Ishikawa (cell line): ENCODE results near the gene HDLBP.

Source experiments
- CEBPB ChIP-seq: IDR thresholded peaks from 2 replicates; pipeline ENCODE4 v1.6.1; 2012
- CREB1 ChIP-seq: IDR thresholded peaks from 2 replicates; pipeline ENCODE4 v1.6.1; 2012; ENCODE audit warnings: low read depth
- EGR1 ChIP-seq: IDR thresholded peaks from 2 replicates; pipeline ENCODE4 v1.6.1; 2012
- EP300 ChIP-seq: IDR thresholded peaks from 2 replicates; pipeline ENCODE4 v1.6.1; 2012; ENCODE audit warnings: borderline replicate concordance
- FOXM1 ChIP-seq: IDR thresholded peaks from 2 replicates; pipeline ENCODE4 v1.6.1; 2012; ENCODE audit warnings: low read depth, borderline replicate concordance
- NFIC ChIP-seq: IDR thresholded peaks from 2 replicates; pipeline ENCODE4 v1.6.1; 2012
- RAD21 ChIP-seq: IDR thresholded peaks from 2 replicates; pipeline ENCODE4 v1.6.1; 2012; ENCODE audit warnings: low read depth
- TAF1 ChIP-seq: IDR thresholded peaks from 2 replicates; pipeline ENCODE4 v1.6.1; 2012; ENCODE audit warnings: low read depth, mild to moderate bottlenecking
- TCF12 ChIP-seq: IDR thresholded peaks from 2 replicates; pipeline ENCODE4 v1.6.1; 2012; ENCODE audit warnings: low read depth
- TEAD4 ChIP-seq: IDR thresholded peaks from 2 replicates; pipeline ENCODE4 v1.6.1; 2012
- YY1 ChIP-seq: IDR thresholded peaks from 2 replicates; pipeline ENCODE4 v1.6.1; 2012; ENCODE audit warnings: low read depth
- ZBTB7A ChIP-seq: IDR thresholded peaks from 2 replicates; pipeline ENCODE4 v1.6.1; 2012; ENCODE audit warnings: low read depth
- TF ChIP-seq, protein P1 (sequence below): IDR thresholded peaks from 2 replicates; pipeline ENCODE4 v1.6.1; 2012
- TF ChIP-seq, protein P2 (sequence below): IDR thresholded peaks from 2 replicates; pipeline ENCODE4 v1.6.1; 2012; ENCODE audit warnings: low read depth, mild to moderate bottlenecking
- TF ChIP-seq, protein P3 (sequence below): IDR thresholded peaks from 2 replicates; pipeline ENCODE4 v1.6.1; 2012

HDLBP gene

DNA sequence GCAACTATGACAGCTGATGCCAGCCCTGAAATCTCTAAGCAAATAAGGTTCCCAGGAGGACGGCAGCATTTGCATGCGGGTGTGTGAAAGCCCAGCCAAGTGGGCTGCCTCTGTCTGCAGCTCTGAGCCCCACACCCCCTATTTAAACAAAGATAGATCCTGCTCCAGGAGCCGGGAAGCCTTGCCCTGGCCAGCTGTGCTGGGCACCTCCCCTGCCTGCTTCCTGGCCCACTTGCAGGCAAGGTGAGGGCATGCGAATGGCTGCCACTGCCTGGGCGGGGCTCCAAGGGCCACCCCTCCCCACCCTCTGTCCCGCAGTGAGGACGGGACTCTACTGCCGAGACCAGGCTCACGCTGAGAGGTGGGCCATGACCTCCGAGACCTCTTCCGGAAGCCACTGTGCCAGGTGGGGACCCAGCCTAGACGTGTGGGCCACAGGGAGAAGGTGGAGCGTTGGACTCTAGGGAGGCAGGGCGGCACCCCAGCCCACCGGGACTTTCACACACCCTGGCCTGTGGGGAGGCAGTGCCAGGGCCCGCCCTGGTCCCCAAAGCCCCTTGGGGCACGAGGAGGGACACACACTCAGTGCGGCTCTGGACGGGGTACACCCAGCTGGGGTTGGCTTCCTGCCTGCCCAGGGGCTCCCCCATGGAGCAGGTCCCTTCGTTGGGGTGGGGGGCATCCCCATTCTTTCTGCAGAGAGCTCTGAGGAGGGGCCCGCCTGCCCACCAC, 126.9 kb downstream of the HDLBP start, which contains the start of gene ANO7:
Gene ANO7, plus strand, starts transcription at position 317 of the 732 bp plus-strand sequence. CDS start 1,387 bp downstream, outside the sequence.
- TF ChIP-seq NFIC = no peak
- no peak for TF ChIP-seq FOXM1
- TF ChIP-seq, protein P1, sequence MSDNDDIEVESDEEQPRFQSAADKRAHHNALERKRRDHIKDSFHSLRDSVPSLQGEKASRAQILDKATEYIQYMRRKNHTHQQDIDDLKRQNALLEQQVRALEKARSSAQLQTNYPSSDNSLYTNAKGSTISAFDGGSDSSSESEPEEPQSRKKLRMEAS = no peak
- no peak for TF ChIP-seq ZBTB7A
- TF ChIP-seq TCF12 = no peak
- TF ChIP-seq CREB1 = no peak
- no peak for TF ChIP-seq TEAD4
- no peak for TF ChIP-seq YY1
- TF ChIP-seq EP300 = no peak
- no peak for TF ChIP-seq EGR1
- TF ChIP-seq TAF1 = no peak
- no peak for TF ChIP-seq RAD21
- TF ChIP-seq, protein P2, sequence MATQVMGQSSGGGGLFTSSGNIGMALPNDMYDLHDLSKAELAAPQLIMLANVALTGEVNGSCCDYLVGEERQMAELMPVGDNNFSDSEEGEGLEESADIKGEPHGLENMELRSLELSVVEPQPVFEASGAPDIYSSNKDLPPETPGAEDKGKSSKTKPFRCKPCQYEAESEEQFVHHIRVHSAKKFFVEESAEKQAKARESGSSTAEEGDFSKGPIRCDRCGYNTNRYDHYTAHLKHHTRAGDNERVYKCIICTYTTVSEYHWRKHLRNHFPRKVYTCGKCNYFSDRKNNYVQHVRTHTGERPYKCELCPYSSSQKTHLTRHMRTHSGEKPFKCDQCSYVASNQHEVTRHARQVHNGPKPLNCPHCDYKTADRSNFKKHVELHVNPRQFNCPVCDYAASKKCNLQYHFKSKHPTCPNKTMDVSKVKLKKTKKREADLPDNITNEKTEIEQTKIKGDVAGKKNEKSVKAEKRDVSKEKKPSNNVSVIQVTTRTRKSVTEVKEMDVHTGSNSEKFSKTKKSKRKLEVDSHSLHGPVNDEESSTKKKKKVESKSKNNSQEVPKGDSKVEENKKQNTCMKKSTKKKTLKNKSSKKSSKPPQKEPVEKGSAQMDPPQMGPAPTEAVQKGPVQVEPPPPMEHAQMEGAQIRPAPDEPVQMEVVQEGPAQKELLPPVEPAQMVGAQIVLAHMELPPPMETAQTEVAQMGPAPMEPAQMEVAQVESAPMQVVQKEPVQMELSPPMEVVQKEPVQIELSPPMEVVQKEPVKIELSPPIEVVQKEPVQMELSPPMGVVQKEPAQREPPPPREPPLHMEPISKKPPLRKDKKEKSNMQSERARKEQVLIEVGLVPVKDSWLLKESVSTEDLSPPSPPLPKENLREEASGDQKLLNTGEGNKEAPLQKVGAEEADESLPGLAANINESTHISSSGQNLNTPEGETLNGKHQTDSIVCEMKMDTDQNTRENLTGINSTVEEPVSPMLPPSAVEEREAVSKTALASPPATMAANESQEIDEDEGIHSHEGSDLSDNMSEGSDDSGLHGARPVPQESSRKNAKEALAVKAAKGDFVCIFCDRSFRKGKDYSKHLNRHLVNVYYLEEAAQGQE = no peak
- no peak for TF ChIP-seq CEBPB
- TF ChIP-seq, protein P3, sequence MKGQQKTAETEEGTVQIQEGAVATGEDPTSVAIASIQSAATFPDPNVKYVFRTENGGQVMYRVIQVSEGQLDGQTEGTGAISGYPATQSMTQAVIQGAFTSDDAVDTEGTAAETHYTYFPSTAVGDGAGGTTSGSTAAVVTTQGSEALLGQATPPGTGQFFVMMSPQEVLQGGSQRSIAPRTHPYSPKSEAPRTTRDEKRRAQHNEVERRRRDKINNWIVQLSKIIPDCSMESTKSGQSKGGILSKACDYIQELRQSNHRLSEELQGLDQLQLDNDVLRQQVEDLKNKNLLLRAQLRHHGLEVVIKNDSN = no peak

DNA sequence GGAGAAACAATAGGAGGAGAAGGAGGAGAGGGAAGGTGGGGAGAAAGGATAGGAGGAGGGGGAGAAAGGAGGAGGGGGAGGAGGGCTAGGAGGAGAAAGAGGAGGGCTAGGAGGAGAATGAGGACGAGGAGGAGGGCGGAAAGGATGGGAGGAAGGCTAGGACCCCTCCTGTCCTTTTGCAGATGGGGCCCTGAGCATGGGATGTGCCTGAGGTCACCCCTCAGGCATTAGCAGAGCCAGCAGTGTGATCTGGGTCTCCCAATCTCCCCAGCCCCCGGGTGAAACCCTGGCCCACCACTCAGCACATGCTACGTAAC, 127.6 kb downstream of the HDLBP start:
- no peak for TF ChIP-seq NFIC
- TF ChIP-seq RAD21 = no peak

DNA sequence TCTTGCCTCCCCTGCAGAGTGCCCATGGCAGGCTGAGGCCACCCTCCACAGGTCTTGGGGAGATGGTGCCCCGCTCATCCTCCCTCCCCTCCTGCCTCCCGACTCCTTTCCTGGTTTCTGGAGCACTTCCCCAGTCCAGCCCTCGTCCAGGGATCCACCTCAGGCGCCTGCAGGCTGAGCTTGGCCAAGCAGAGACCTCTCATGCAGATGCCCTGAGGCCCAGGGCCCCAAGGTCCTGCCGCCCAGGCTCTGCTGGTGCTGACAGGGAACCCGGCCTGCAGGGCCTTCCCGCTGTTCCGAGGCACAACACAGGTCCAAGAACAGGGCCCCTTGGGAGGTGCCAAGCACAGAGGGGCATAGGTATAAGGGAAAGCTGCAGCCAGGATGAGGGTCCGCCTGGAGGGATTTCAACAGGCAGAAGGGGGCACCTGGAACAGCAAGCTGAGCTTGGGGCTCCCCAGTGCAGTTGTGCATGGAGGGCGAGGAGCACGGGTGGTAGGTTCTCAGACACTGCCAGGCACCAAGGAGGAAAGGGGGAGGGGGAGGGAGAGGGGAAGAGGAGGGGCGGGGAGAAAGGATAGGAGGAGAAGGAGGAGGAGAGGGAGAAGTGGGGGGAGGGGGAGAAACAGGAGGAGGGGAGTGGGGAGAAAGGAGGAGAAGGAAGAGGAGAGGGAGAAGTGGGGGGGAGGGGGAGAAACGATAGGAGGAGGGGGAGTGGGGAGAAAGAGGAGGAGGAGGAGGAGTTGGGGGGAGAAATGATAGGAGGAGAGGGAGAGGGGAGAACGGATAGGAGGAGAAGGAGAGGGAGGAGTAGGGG, 128.2 kb downstream of the HDLBP start:
- TF ChIP-seq RAD21 (no peak), TCF12 (no peak), YY1 (no peak), EP300 (no peak), CEBPB (no peak), EGR1 (no peak), CREB1 (no peak), NFIC (no peak), TAF1 (no peak), ZBTB7A (no peak), FOXM1 (no peak)
- TF ChIP-seq, protein P2 = no peak
- TF ChIP-seq, protein P1 = no peak
- TF ChIP-seq, protein P3 = no peak

DNA sequence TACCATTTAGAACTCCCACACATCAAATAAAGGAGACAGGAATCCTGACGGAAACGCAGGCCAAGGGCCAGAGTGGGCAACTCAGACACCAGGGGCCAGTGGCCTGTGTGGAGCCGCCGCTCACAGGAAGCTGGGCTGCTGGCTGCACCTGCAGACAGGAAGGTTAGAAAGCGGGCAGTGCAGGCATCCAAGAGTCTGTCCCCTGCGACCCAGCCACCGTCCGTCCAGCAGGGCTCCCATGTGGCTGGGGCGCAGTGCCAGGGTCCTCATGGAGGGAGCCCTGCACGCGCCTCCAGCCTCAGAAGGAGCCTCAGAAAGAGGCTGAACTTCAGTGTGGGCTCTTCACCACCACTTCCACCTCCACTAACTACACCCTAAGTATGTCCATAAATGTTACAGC, 129.5 kb downstream of the HDLBP start:
- no peak for TF ChIP-seq NFIC
- TF ChIP-seq, protein P1 = no peak

DNA sequence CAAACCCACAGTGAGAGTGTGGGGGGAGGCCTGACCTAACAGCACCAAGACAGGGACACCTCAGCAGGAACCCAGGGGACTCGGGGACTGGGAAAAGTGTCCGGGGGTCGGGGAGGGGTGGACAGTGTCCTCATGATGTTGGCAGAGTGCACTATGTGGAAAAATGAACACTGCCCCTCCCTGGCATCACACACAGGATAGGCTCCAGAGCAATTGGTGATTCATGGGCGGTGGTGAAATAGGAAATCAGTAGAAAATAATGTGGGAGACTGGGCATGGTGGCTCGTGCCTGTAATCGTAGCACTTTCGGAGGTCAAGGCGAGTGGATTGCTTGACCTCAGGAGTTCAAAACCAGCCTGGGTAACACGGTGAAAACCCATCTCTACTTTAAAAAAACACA, 130.6 kb downstream of the HDLBP start:
- TF ChIP-seq EGR1 (no peak), CREB1 (no peak), TCF12 (no peak), EP300 (no peak), CEBPB (no peak), TAF1 (no peak), TEAD4 (no peak), YY1 (no peak), FOXM1 (no peak), RAD21 (no peak), NFIC (no peak), ZBTB7A (no peak)
- TF ChIP-seq, protein P1 = no peak
- TF ChIP-seq, protein P2 = no peak
- TF ChIP-seq, protein P3 = no peak
